C4-2B (cell line): Measurements from ENCODE around the gene CSPG5.

ENCODE experiments used
- H3K27ac ChIP-seq: fragments of 450-650 bp; 2 replicates; pipeline ENCODE4 v1.5.1; 2017
- CTCF ChIP-seq: fragments of 450-650 bp; conservative IDR thresholded peaks from 2 replicates; pipeline ENCODE4 v1.5.1; 2017; ENCODE audit warnings: mild to moderate bottlenecking
- ZFX ChIP-seq: fragments of 450-650 bp; IDR thresholded peaks from 2 replicates; pipeline ENCODE4 v1.6.1; 2017

Gene CSPG5

GRCh38 chr3:47612879-47613278, 34.2 kb upstream of the CSPG5 start:
- TF ChIP-seq CTCF (no peak), ZFX (no peak)
- no peak overlapping the region for H3K27ac ChIP-seq

- no peak overlapping the region for H3K27ac ChIP-seq
- TF ChIP-seq CTCF (no peak), ZFX (no peak)
Observed at GRCh38 chr3:47612178-47612577, 33.5 kb upstream of the CSPG5 start.

GRCh38 chr3:47611576-47611975, 32.9 kb upstream of the CSPG5 start:
- TF ChIP-seq ZFX (no peak), CTCF (no peak)
- H3K27ac ChIP-seq = no peak overlapping the region

GRCh38 chr3:47610583-47610982, 31.9 kb upstream of the CSPG5 start:
- no peak overlapping the region for H3K27ac ChIP-seq
- TF ChIP-seq CTCF (no peak), ZFX (no peak)

- TF ChIP-seq ZFX (no peak), CTCF (no peak)
- no peak overlapping the region for H3K27ac ChIP-seq
Observed at GRCh38 chr3:47607335-47607734, 28.7 kb upstream of the CSPG5 start.

GRCh38 chr3:47606165-47606564, 27.5 kb upstream of the CSPG5 start:
- no peak overlapping the region for H3K27ac ChIP-seq
- no peak for TF ChIP-seq CTCF
- no peak for TF ChIP-seq ZFX

GRCh38 chr3:47605652-47606051, 27.0 kb upstream of the CSPG5 start:
- H3K27ac ChIP-seq = no peak overlapping the region
- no peak for TF ChIP-seq CTCF
- no peak for TF ChIP-seq ZFX
